Panc1 (cell line): Measurements from ENCODE around the gene HES1. TPM values are rescaled to one million over a fixed set of nuclear protein-coding genes. Genes with fewer than 3 reads are reported as not detected.

ENCODE experiments used
- ATAC-seq: fragments of 200-7000 bp; cut with Tn5 transposase; 2 replicates; pipeline ENCODE4 v1.9.1; 2020; ENCODE audit warnings: mild to moderate bottlenecking, moderate library complexity
- BruUV-seq: library from RNA; stranded (reverse); fragments of 400-500 nt; replicated peaks from 2 replicates; lab custom pipeline; 2021; lab: Mats Ljungman, UMichigan
- CTCF ChIA-PET: fragments of 300-600 bp; sonication (Branson Sonifier 250); formaldehyde crosslinking; loops from one replicate; lab custom pipeline; 2022; ENCODE audit warnings: antibody characterized with exemption; lab: Charles Lee
- POLR2A ChIA-PET: fragments of 300-600 bp; sonication (Branson Sonifier 250); formaldehyde crosslinking; loops from one replicate; lab custom pipeline; 2022; ENCODE audit warnings: antibody characterized with exemption; lab: Charles Lee
- DNase-seq: peaks from one replicate; pipeline ENCODE4 v3.0.0-alpha.2; 2010; ENCODE audit warnings: low read depth, low spot score
- H3K27ac ChIP-seq: 2 replicates; pipeline ENCODE4 v1.5.1; 2011; ENCODE audit warnings: mild to moderate bottlenecking, low read length, inconsistent platforms
- H3K27me3 ChIP-seq: fragments of 200-500 bp; sonication (Bioruptor generic); 2 replicates; pipeline ENCODE4 v1.6.0; 2014; ENCODE audit warnings: low read length, inconsistent platforms; ENCODE audit not compliant: control insufficient read depth, insufficient read depth
- H3K36me3 ChIP-seq: fragments of 200-500 bp; sonication (Bioruptor generic); 2 replicates; pipeline ENCODE4 v1.5.1; 2014; ENCODE audit warnings: inconsistent platforms, mild to moderate bottlenecking, low read length, moderate library complexity; ENCODE audit not compliant: control insufficient read depth, insufficient read depth
- H3K4me1 ChIP-seq: 2 replicates; pipeline ENCODE4 v1.5.1; 2011; ENCODE audit warnings: inconsistent platforms, mild to moderate bottlenecking, low read length, moderate library complexity; ENCODE audit not compliant: control insufficient read depth, insufficient read depth
- H3K4me3 ChIP-seq, 2 experiments: 2 replicates each; pipeline ENCODE4 v1.5.1; 2011 to 2012; ENCODE audit warnings: low read depth in 2 of 2, low read length in 2 of 2, mild to moderate bottlenecking in 2 of 2, inconsistent platforms in 1 of 2, moderate library complexity in 1 of 2
- H3K9me3 ChIP-seq: fragments of 200-500 bp; sonication (Bioruptor generic); 2 replicates; pipeline ENCODE4 v1.5.1; 2014; ENCODE audit warnings: low read depth, mild to moderate bottlenecking, inconsistent platforms, low read length, moderate library complexity; ENCODE audit not compliant: control insufficient read depth, insufficient read depth
- POLR2AphosphoS5 ChIP-seq: IDR thresholded peaks from 2 replicates; pipeline ENCODE4 v1.6.1; 2012; ENCODE audit warnings: mild to moderate bottlenecking, low read depth, low read length, moderate library complexity
- REST ChIP-seq, 2 experiments: IDR thresholded peaks; 2 replicates each; pipeline ENCODE4 v1.6.1; 2011 to 2012; ENCODE audit warnings: low read depth in 2 of 2, control low read depth in 1 of 2, low read length in 1 of 2, mild to moderate bottlenecking in 1 of 2, moderate library complexity in 1 of 2; ENCODE audit not compliant: insufficient read depth in 1 of 2
- SIN3A ChIP-seq: IDR thresholded peaks from 2 replicates; pipeline ENCODE4 v1.6.1; 2012; ENCODE audit warnings: low read depth, mild to moderate bottlenecking, low read length, moderate library complexity, borderline replicate concordance; ENCODE audit not compliant: insufficient read depth
- TCF7L2 ChIP-seq: IDR thresholded peaks from 2 replicates; pipeline ENCODE4 v1.6.1; 2011; ENCODE audit warnings: mild to moderate bottlenecking, low read depth, low read length, inconsistent platforms
- in situ Hi-C: cut with HindIII; loops from 2 replicates; pipeline ENCODE4 v1.10.0; 2016; ENCODE audit warnings: low sequenced_read_pairs, low pct_unique_long_range_greater_than_20kb
- intact Hi-C: fragments of 100-400 bp; cut with micrococcal nuclease; formaldehyde crosslinking; loops from one replicate; pipeline ENCODE4 v1.10.0; 2022; ENCODE audit not compliant: unreplicated experiment
- total RNA-seq: library from RNA; stranded (reverse); gene quantifications from one replicate; pipeline ENCODE4 v1.2.1, GENCODE V29; 2021; ENCODE audit not compliant: unreplicated experiment
- TF ChIP-seq, protein P1 (sequence below): fragments of 450-650 bp; IDR thresholded peaks from 2 replicates; pipeline ENCODE4 v1.5.1; 2017; ENCODE audit warnings: mild to moderate bottlenecking

HES1 gene
- total RNA-seq, 1 experiment from 2014 or later = 28.5 TPM

DNA sequence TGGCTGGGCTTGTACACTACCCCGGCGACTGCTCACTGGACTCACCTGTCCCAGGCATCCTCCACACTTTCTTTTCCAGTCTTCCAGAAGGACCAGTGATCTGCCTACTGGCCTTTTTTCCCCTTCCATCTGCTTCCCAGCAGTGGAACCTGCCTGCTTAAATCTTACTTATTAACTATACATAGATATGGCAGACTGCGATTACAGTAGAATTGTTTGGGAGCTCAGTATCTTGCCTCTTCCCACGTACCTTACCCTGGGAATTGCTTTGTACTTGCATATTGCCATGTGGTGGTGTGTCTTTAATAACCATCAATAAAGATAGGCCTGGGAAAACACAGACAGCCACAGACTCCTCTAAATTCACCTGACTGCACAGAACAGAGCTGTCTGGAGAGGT lies 11.8 kb upstream of the HES1 start:
- ChIA-PET POLR2A (interaction anchor here (0.5 to 0.7 kb wide), 2 partner anchors 10 to 356 kb away, joined by 3 to 4 read pairs; no protein-coding TSS in a partner anchor), CTCF (interaction anchor here (0.8 kb wide), 1 partner anchor 439 kb away, joined by 3 read pairs; no protein-coding TSS in a partner anchor)
- intact Hi-C loops = no loop called here
- ATAC-seq (no peak), DNase-seq (no peak)
- TF ChIP-seq REST (IDR thresholded peaks at IDR 0.05; ENCODE audit: insufficient read depth in 1 of 2, low read depth in 2 of 2, low read length in 1 of 2) (no peak), POLR2AphosphoS5 (no peak), TCF7L2 (no peak), SIN3A (no peak)
- TF ChIP-seq, protein P1, sequence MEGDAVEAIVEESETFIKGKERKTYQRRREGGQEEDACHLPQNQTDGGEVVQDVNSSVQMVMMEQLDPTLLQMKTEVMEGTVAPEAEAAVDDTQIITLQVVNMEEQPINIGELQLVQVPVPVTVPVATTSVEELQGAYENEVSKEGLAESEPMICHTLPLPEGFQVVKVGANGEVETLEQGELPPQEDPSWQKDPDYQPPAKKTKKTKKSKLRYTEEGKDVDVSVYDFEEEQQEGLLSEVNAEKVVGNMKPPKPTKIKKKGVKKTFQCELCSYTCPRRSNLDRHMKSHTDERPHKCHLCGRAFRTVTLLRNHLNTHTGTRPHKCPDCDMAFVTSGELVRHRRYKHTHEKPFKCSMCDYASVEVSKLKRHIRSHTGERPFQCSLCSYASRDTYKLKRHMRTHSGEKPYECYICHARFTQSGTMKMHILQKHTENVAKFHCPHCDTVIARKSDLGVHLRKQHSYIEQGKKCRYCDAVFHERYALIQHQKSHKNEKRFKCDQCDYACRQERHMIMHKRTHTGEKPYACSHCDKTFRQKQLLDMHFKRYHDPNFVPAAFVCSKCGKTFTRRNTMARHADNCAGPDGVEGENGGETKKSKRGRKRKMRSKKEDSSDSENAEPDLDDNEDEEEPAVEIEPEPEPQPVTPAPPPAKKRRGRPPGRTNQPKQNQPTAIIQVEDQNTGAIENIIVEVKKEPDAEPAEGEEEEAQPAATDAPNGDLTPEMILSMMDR = no peak
- in situ Hi-C loops = no loop called here
- Histone ChIP-seq H3K4me3 (no peak overlapping the region), H3K27me3 (no peaks in the 10 kb centered on the region), H3K27ac (no peak overlapping the region), H3K4me1 (peaks cover 9% of the 10 kb centered on the region), H3K9me3 (no peaks in the 10 kb centered on the region), H3K36me3 (no peaks in the 10 kb centered on the region)
- no TSS peak for BruUV-seq

DNA sequence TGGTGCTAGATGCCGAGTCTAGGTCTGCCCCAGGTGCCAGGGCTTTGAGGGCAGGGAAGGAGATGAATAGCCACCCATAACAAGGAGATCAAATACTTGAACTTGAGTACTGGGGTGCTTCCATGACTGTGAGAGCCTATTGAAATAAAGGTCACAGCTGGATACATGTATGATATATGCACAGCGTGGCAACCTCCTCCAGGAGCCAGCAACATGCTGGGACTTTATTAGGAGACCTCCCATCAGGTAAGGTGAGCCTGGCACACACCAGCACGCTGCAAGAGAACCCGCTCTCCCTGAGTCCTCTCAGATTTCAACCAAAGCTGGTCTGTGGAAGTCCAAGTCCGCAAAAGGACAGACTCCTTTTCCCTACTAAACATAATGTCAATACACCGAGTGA lies 10.5 kb upstream of the HES1 start:
- BruUV-seq = no TSS peak
- Histone ChIP-seq H3K9me3 (no peaks in the 10 kb centered on the region), H3K4me3 (no peak overlapping the region), H3K4me1 (peaks cover 20% of the 10 kb centered on the region), H3K36me3 (no peaks in the 10 kb centered on the region), H3K27me3 (no peaks in the 10 kb centered on the region), H3K27ac (no peak overlapping the region)
- intact Hi-C loops (no loop called here), in situ Hi-C loops (no loop called here)
- DNase-seq (no peak), ATAC-seq (no peak)
- POLR2A ChIA-PET = no interaction called here
- TF ChIP-seq SIN3A (no peak), REST (IDR thresholded peaks at IDR 0.05; ENCODE audit: insufficient read depth in 1 of 2, low read depth in 2 of 2, low read length in 1 of 2) (no peak), TCF7L2 (no peak), POLR2AphosphoS5 (no peak)
- TF ChIP-seq, protein P1 = no peak
- CTCF ChIA-PET = no interaction called here
